Activated naive CD4-positive, alpha-beta T cell treated with Interleukin-2 at 50 U/mL for 16 hours (primary cell): ENCODE measurements around the gene SMYD3.
"Not testable (repeated sequence)": the region's sequence is repeated elsewhere in the genome, so short reads cannot be mapped to it uniquely, and the experiment has no call there.

ENCODE experiments used
- DNase-seq: peaks from one replicate; pipeline ENCODE4 v3.0.0-alpha.2; 2020

SMYD3 gene

GRCh38 chr1:246086191-246086590, 420.9 kb downstream of the SMYD3 start:
- no peak for DNase-seq

GRCh38 chr1:246083416-246083815, 423.7 kb downstream of the SMYD3 start:
- no peak for DNase-seq

- DNase-seq: no peak
Measured at GRCh38 chr1:246081856-246082668, 425.0 kb downstream of the SMYD3 start.

- no peak for DNase-seq
Measured at GRCh38 chr1:246081138-246081702, 425.9 kb downstream of the SMYD3 start.

GRCh38 chr1:246080031-246080430, 427.0 kb downstream of the SMYD3 start:
- DNase-seq: no peak

- DNase-seq: no peak
Measured at GRCh38 chr1:246078888-246079252, 428.2 kb downstream of the SMYD3 start.

- no peak for DNase-seq
Measured at GRCh38 chr1:246078126-246078887, 428.8 kb downstream of the SMYD3 start.

GRCh38 chr1:246077476-246077875, 429.6 kb downstream of the SMYD3 start:
- DNase-seq: no peak

- DNase-seq: no peak
Measured at GRCh38 chr1:246074421-246074820, 432.7 kb downstream of the SMYD3 start.

GRCh38 chr1:246072456-246072955, 434.6 kb downstream of the SMYD3 start:
- no peak for DNase-seq

- DNase-seq: not testable (repeated sequence)
Measured at GRCh38 chr1:246071981-246072380, 435.1 kb downstream of the SMYD3 start.

GRCh38 chr1:246071561-246071960, 435.5 kb downstream of the SMYD3 start:
- DNase-seq: not testable (repeated sequence)

- no peak for DNase-seq
Measured at GRCh38 chr1:246069581-246069980, 437.5 kb downstream of the SMYD3 start.

- no peak for DNase-seq
Measured at GRCh38 chr1:246068619-246069509, 438.2 kb downstream of the SMYD3 start.

- DNase-seq: no peak
Measured at GRCh38 chr1:246068217-246068512, 438.9 kb downstream of the SMYD3 start.

GRCh38 chr1:246067432-246068216, 439.5 kb downstream of the SMYD3 start:
- no peak for DNase-seq

- DNase-seq: no peak
Measured at GRCh38 chr1:246066573-246066972, 440.5 kb downstream of the SMYD3 start.

GRCh38 chr1:246065592-246065991, 441.5 kb downstream of the SMYD3 start:
- no peak for DNase-seq

- DNase-seq: no peak
Measured at GRCh38 chr1:246064891-246065290, 442.2 kb downstream of the SMYD3 start.

GRCh38 chr1:246063013-246063616, 444.0 kb downstream of the SMYD3 start:
- DNase-seq: no peak

GRCh38 chr1:246058466-246058865, 448.6 kb downstream of the SMYD3 start:
- DNase-seq: no peak

GRCh38 chr1:246052603-246053002, 454.5 kb downstream of the SMYD3 start:
- DNase-seq: no peak
